ENCODE results near the gene MINK1. TPM values are rescaled to one million over a fixed set of nuclear protein-coding genes. Genes with fewer than 3 reads are reported as not detected.
A peak's percentile ranks its signal among the peaks of the same experiment; 100 is the strongest.

Gene MINK1
- 10 to 100 TPM; 44.0 to 45.0 TPM for total RNA-seq

DNA sequence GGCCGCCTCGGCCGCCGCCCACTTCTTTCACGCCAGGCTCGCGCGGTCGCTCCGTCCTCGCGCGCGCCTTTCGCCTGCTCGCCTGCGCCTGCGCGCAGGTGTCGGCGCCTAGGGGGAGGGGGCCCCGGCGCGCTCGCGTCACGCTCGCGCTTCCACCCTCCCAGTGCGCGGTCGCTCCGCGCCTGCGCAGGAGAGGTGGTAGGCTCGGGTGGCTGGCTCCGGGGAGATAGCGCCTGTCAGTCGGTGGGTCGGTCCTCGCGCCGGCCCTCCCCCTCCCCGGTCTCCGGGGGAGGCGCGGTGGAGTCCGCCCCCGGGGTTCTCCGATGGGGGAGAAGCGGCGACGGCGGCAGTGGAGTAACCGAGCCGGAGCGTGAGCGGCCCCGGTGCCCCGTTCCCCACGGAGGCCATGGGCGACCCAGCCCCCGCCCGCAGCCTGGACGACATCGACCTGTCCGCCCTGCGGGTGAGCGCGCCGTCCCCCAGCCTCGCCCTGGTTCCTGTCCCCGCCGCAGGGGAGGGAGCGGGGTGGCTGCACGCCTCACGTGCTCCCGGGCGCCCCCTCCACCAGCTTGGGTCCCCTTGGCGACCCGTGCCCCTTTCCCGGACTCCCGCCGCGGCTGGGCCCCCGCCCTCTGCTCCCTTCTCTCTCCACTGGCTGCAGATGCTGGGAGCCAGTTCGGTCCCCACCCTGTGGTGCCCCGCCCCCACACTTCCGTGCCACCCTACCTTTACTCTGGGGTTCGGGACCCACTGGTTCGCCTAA, at the start of gene MINK1:
Gene MINK1 (plus strand): TSS at position 163 of the 763 bp plus-strand sequence. CDS start 244 bp downstream, at position 407.
- Histone ChIP-seq H3K36me3 (no peaks in the 10 kb centered on the region), H3K4me3 (peak within 1 kb of the TSS; percentile 90), H3K4me1 (ENCODE audit: control insufficient read depth in 1 of 2, low read depth in 2 of 2) (peaks cover 9 to 17% of the 10 kb centered on the region in 2 donors), H3K27ac (peak within 1 kb of the TSS; percentile 71 to 77), H3K9me3 (no peaks in the 10 kb centered on the region), H3K27me3 (replicated peaks; ENCODE audit: insufficient read depth) (no peaks in the 10 kb centered on the region)
- ATAC-seq (ENCODE audit: insufficient number of reproducible peaks, low FRiP score, low read depth) (peak; percentile 82), DNase-seq (ENCODE audit: low spot score) (peak; percentile 22)
- TF ChIP-seq CTCF (IDR thresholded peaks at IDR 0.05) = no peak

DNA sequence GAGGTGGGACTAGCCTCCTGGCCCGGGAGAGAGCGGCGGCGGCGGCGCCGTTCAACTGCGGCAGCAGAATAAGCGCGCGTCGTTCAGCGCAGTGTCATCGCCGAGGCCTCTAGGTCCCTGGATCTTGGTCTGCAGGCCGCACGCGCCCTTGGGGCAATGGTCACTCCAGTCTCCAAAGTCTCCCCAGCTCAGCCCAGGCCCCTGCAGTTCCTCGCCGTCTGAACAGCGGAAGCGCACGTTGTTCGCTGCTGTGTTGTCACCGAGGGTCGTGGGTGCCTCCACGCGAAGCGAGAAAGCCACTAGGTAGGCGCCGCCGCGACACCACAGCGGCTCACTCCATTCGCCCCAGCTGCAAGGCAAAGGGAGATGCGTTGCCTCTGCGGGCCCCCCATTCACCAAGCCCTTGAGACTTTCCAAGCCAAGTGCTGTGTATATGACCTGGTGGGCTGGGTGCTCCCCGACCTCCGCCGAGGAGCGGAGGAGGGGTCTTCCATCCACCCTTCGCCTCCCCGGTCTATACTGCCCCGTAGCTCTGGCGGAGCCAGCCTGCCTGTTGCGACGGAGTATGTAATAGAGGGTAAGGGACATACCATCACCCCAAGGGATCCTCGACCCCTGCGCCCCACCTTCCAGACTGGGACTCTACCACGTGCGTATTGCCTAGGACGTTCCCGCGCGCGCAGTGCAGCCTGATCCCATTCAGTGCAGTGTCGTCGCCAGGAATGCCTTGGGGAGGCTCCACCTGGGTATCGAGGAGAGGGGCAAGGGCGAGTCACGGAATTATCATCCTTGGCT, 47.6 kb upstream of the MINK1 start:
- H3K9me3 ChIP-seq = no peaks in the 10 kb centered on the region
- TF ChIP-seq CTCF (IDR thresholded peaks at IDR 0.05) = no peak
- H3K4me1 ChIP-seq (ENCODE audit: control insufficient read depth in 1 of 2, low read depth in 2 of 2) = peaks cover 20 to 42% of the 10 kb centered on the region in 2 donors
- H3K4me3 ChIP-seq = peak overlapping the region; percentile 62
- no peaks in the 10 kb centered on the region for H3K27me3 ChIP-seq (replicated peaks; ENCODE audit: insufficient read depth)
- H3K27ac ChIP-seq = no peak overlapping the region
- no peaks in the 10 kb centered on the region for H3K36me3 ChIP-seq
- ATAC-seq (ENCODE audit: insufficient number of reproducible peaks, low FRiP score, low read depth) = no peak
- no peak for DNase-seq (ENCODE audit: low spot score)

- H3K9me3 ChIP-seq = no peaks in the 10 kb centered on the region
- H3K36me3 ChIP-seq = no peaks in the 10 kb centered on the region
- ATAC-seq (ENCODE audit: insufficient number of reproducible peaks, low FRiP score, low read depth) (no peak), DNase-seq (ENCODE audit: low spot score) (no peak)
- no peaks in the 10 kb centered on the region for H3K27me3 ChIP-seq (replicated peaks; ENCODE audit: insufficient read depth)
- TF ChIP-seq CTCF (IDR thresholded peaks at IDR 0.05) = no peak
- no peak within 1 kb of the TSS for H3K27ac ChIP-seq
- peaks cover 22 to 42% of the 10 kb centered on the region in 2 donors for H3K4me1 ChIP-seq (ENCODE audit: control insufficient read depth in 1 of 2, low read depth in 2 of 2)
- peak within 1 kb of the TSS; percentile 62 for H3K4me3 ChIP-seq
Observed at GRCh38 chr17:4786106-4786511, 47.0 kb upstream of the MINK1 start, which contains the start of gene VMO1. Gene VMO1 (minus strand): TSS chr17:4786364. CDS start chr17:4786352, 12 bp downstream.

DNA sequence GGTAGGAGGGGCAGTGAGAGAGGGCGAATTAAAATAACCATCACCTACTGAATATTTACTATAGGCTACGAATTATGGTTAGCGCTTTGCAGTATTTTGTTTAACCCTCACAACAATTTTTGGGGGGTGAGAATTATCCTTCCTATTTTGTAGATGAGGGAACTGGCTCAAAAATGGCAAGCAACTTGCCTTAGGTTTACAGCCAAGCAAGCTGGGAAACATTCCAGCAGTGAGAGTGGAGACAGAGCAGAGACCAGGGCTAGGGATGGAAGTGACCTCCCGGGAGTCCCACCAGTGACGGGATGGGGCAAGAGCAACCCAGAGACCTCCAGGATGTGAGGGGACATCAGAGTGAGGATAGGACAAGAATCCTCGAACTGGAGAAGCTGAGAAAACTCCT, 46.6 kb upstream of the MINK1 start:
- Histone ChIP-seq H3K27me3 (replicated peaks; ENCODE audit: insufficient read depth) (no peaks in the 10 kb centered on the region), H3K4me1 (ENCODE audit: control insufficient read depth in 1 of 2, low read depth in 2 of 2) (peaks cover 22 to 42% of the 10 kb centered on the region in 2 donors), H3K9me3 (no peaks in the 10 kb centered on the region), H3K36me3 (no peaks in the 10 kb centered on the region), H3K4me3 (peak overlapping the region; percentile 62), H3K27ac (no peak overlapping the region)
- DNase-seq (ENCODE audit: low spot score) = no peak
- ATAC-seq (ENCODE audit: insufficient number of reproducible peaks, low FRiP score, low read depth) = no peak
- no peak for TF ChIP-seq CTCF (IDR thresholded peaks at IDR 0.05)

GRCh38 chr17:4788159-4788806, 44.9 kb upstream of the MINK1 start:
- ATAC-seq (ENCODE audit: insufficient number of reproducible peaks, low FRiP score, low read depth) (no peak), DNase-seq (ENCODE audit: low spot score) (no peak)
- no peaks in the 10 kb centered on the region for H3K27me3 ChIP-seq (replicated peaks; ENCODE audit: insufficient read depth)
- no peak for TF ChIP-seq CTCF (IDR thresholded peaks at IDR 0.05)
- peak overlapping the region; percentile 95 for H3K4me3 ChIP-seq
- peaks cover 22 to 42% of the 10 kb centered on the region in 2 donors for H3K4me1 ChIP-seq (ENCODE audit: control insufficient read depth in 1 of 2, low read depth in 2 of 2)
- H3K9me3 ChIP-seq = no peaks in the 10 kb centered on the region
- H3K36me3 ChIP-seq = no peaks in the 10 kb centered on the region
- no peak overlapping the region for H3K27ac ChIP-seq

All from thoracic aorta (tissue), 2 donors.